Panc1 (cell line): ENCODE results near the gene NEXN. TPM values are rescaled to one million over a fixed set of nuclear protein-coding genes. Genes with fewer than 3 reads are reported as not detected.

Experiments
- ATAC-seq: fragments of 200-7000 bp; cut with Tn5 transposase; 2 replicates; pipeline ENCODE4 v1.9.1; 2020; ENCODE audit warnings: mild to moderate bottlenecking, moderate library complexity
- BruUV-seq: library from RNA; stranded (reverse); fragments of 400-500 nt; replicated peaks from 2 replicates; lab custom pipeline; 2021; lab: Mats Ljungman, UMichigan
- CTCF ChIA-PET: fragments of 300-600 bp; sonication (Branson Sonifier 250); formaldehyde crosslinking; loops from one replicate; lab custom pipeline; 2022; ENCODE audit warnings: antibody characterized with exemption; lab: Charles Lee
- POLR2A ChIA-PET: fragments of 300-600 bp; sonication (Branson Sonifier 250); formaldehyde crosslinking; loops from one replicate; lab custom pipeline; 2022; ENCODE audit warnings: antibody characterized with exemption; lab: Charles Lee
- DNase-seq: peaks from one replicate; pipeline ENCODE4 v3.0.0-alpha.2; 2010; ENCODE audit warnings: low read depth, low spot score
- H3K27ac ChIP-seq: 2 replicates; pipeline ENCODE4 v1.5.1; 2011; ENCODE audit warnings: mild to moderate bottlenecking, low read length, inconsistent platforms
- H3K27me3 ChIP-seq: fragments of 200-500 bp; sonication (Bioruptor generic); 2 replicates; pipeline ENCODE4 v1.6.0; 2014; ENCODE audit warnings: low read length, inconsistent platforms; ENCODE audit not compliant: control insufficient read depth, insufficient read depth
- H3K36me3 ChIP-seq: fragments of 200-500 bp; sonication (Bioruptor generic); 2 replicates; pipeline ENCODE4 v1.5.1; 2014; ENCODE audit warnings: inconsistent platforms, mild to moderate bottlenecking, low read length, moderate library complexity; ENCODE audit not compliant: control insufficient read depth, insufficient read depth
- H3K4me1 ChIP-seq: 2 replicates; pipeline ENCODE4 v1.5.1; 2011; ENCODE audit warnings: inconsistent platforms, mild to moderate bottlenecking, low read length, moderate library complexity; ENCODE audit not compliant: control insufficient read depth, insufficient read depth
- H3K4me3 ChIP-seq, 2 experiments: 2 replicates each; pipeline ENCODE4 v1.5.1; 2011 to 2012; ENCODE audit warnings: low read depth in 2 of 2, low read length in 2 of 2, mild to moderate bottlenecking in 2 of 2, inconsistent platforms in 1 of 2, moderate library complexity in 1 of 2
- H3K9me3 ChIP-seq: fragments of 200-500 bp; sonication (Bioruptor generic); 2 replicates; pipeline ENCODE4 v1.5.1; 2014; ENCODE audit warnings: low read depth, mild to moderate bottlenecking, inconsistent platforms, low read length, moderate library complexity; ENCODE audit not compliant: control insufficient read depth, insufficient read depth
- CTCF ChIP-seq: fragments of 450-650 bp; IDR thresholded peaks from 2 replicates; pipeline ENCODE4 v1.5.1; 2017; ENCODE audit warnings: mild to moderate bottlenecking
- POLR2AphosphoS5 ChIP-seq: IDR thresholded peaks from 2 replicates; pipeline ENCODE4 v1.6.1; 2012; ENCODE audit warnings: mild to moderate bottlenecking, low read depth, low read length, moderate library complexity
- REST ChIP-seq, 2 experiments: IDR thresholded peaks; 2 replicates each; pipeline ENCODE4 v1.6.1; 2011 to 2012; ENCODE audit warnings: low read depth in 2 of 2, control low read depth in 1 of 2, low read length in 1 of 2, mild to moderate bottlenecking in 1 of 2, moderate library complexity in 1 of 2; ENCODE audit not compliant: insufficient read depth in 1 of 2
- SIN3A ChIP-seq: IDR thresholded peaks from 2 replicates; pipeline ENCODE4 v1.6.1; 2012; ENCODE audit warnings: low read depth, mild to moderate bottlenecking, low read length, moderate library complexity, borderline replicate concordance; ENCODE audit not compliant: insufficient read depth
- TCF7L2 ChIP-seq: IDR thresholded peaks from 2 replicates; pipeline ENCODE4 v1.6.1; 2011; ENCODE audit warnings: mild to moderate bottlenecking, low read depth, low read length, inconsistent platforms
- in situ Hi-C: cut with HindIII; loops from 2 replicates; pipeline ENCODE4 v1.10.0; 2016; ENCODE audit warnings: low sequenced_read_pairs, low pct_unique_long_range_greater_than_20kb
- intact Hi-C: fragments of 100-400 bp; cut with micrococcal nuclease; formaldehyde crosslinking; loops from one replicate; pipeline ENCODE4 v1.10.0; 2022; ENCODE audit not compliant: unreplicated experiment
- total RNA-seq: library from RNA; stranded (reverse); gene quantifications from one replicate; pipeline ENCODE4 v1.2.1, GENCODE V29; 2021; ENCODE audit not compliant: unreplicated experiment

The NEXN gene
- total RNA-seq, 1 experiment from 2014 or later: 5.4 TPM

GRCh38 chr1:77926561-77927357 is 38.3 kb downstream of the NEXN start:
- in situ Hi-C loops: no loop called here
- H3K36me3 ChIP-seq: no peaks in the 10 kb centered on the region
- POLR2A ChIA-PET: no interaction called here
- ATAC-seq (no peak), DNase-seq (no peak)
- intact Hi-C loops: no loop called here
- H3K27me3 ChIP-seq: no peaks in the 10 kb centered on the region
- no TSS peak for BruUV-seq
- peak overlapping the region; percentile 62; the same call in 1 of the 2 replicates for H3K27ac ChIP-seq
- H3K4me1 ChIP-seq: no peaks in the 10 kb centered on the region
- TF ChIP-seq TCF7L2: no peak
- no peak for TF ChIP-seq CTCF
- TF ChIP-seq POLR2AphosphoS5: no peak
- no peak for TF ChIP-seq REST (IDR thresholded peaks at IDR 0.05; ENCODE audit: insufficient read depth in 1 of 2, low read depth in 2 of 2, low read length in 1 of 2)
- no peak for TF ChIP-seq SIN3A
- H3K9me3 ChIP-seq: no peaks in the 10 kb centered on the region
- CTCF ChIA-PET: no interaction called here
- H3K4me3 ChIP-seq: peak overlapping the region; percentile 16 to 38

GRCh38 chr1:77927414-77927813 is 39.0 kb downstream of the NEXN start:
- POLR2A ChIA-PET: no interaction called here
- Histone ChIP-seq H3K27ac (no peak overlapping the region), H3K4me1 (no peaks in the 10 kb centered on the region), H3K9me3 (no peaks in the 10 kb centered on the region), H3K36me3 (no peaks in the 10 kb centered on the region), H3K4me3 (no peak overlapping the region), H3K27me3 (no peaks in the 10 kb centered on the region)
- no peak for ATAC-seq
- in situ Hi-C loops (no loop called here), intact Hi-C loops (no loop called here)
- no TSS peak for BruUV-seq
- DNase-seq: no peak
- CTCF ChIA-PET: no interaction called here
- TF ChIP-seq REST (IDR thresholded peaks at IDR 0.05; ENCODE audit: insufficient read depth in 1 of 2, low read depth in 2 of 2, low read length in 1 of 2): no peak
- TF ChIP-seq SIN3A: no peak
- no peak for TF ChIP-seq POLR2AphosphoS5
- no peak for TF ChIP-seq CTCF
- no peak for TF ChIP-seq TCF7L2
